ENCODE measurements around the gene CLCA2. TPM values are rescaled to one million over a fixed set of nuclear protein-coding genes. Genes with fewer than 3 reads are reported as not detected.

Gene CLCA2, protein sequence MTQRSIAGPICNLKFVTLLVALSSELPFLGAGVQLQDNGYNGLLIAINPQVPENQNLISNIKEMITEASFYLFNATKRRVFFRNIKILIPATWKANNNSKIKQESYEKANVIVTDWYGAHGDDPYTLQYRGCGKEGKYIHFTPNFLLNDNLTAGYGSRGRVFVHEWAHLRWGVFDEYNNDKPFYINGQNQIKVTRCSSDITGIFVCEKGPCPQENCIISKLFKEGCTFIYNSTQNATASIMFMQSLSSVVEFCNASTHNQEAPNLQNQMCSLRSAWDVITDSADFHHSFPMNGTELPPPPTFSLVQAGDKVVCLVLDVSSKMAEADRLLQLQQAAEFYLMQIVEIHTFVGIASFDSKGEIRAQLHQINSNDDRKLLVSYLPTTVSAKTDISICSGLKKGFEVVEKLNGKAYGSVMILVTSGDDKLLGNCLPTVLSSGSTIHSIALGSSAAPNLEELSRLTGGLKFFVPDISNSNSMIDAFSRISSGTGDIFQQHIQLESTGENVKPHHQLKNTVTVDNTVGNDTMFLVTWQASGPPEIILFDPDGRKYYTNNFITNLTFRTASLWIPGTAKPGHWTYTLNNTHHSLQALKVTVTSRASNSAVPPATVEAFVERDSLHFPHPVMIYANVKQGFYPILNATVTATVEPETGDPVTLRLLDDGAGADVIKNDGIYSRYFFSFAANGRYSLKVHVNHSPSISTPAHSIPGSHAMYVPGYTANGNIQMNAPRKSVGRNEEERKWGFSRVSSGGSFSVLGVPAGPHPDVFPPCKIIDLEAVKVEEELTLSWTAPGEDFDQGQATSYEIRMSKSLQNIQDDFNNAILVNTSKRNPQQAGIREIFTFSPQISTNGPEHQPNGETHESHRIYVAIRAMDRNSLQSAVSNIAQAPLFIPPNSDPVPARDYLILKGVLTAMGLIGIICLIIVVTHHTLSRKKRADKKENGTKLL
- not detected in 2 replicates for total RNA-seq (2021)
- long read RNA-seq, result 0 reads

DNA sequence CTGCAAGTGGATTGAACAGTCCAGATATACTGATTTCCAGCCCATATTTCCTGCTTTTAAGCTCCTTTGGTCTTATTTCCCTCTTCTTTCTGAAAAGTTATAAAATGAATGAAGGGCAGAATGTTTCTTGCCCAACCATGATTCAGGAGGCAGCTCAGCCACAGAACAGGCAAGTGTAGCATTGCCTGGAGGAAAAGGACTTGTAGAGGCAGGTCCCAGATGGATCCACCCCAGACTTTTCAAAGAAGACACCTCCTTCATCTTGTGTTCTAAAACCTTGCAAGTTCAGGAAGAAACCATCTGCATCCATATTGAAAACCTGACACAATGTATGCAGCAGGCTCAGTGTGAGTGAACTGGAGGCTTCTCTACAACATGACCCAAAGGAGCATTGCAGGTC lies at the start of gene CLCA2:
Gene CLCA2, plus strand, starts transcription at position 299 of the 400 bp plus-strand sequence. Its CDS starts 77 bp downstream, at position 376.
- H3K79me2 ChIP-seq (ENCODE audit: insufficient read depth, low read length), result no peaks in the 10 kb centered on the region
- no peaks in the 10 kb centered on the region for H3K9me3 Mint-ChIP-seq

More for the DNA sequence above, at the start of gene CLCA2:
- no peak within 1 kb of the TSS for H2AFZ ChIP-seq (ENCODE audit: low read length)
- H3K14ac ChIP-seq (ENCODE audit: insufficient read depth, low read length), result no peak within 1 kb of the TSS
- no peak within 1 kb of the TSS for H3K56ac ChIP-seq (ENCODE audit: insufficient read length, low read depth, low read length)
- no peaks in the 10 kb centered on the region for H3K79me1 ChIP-seq (ENCODE audit: insufficient read depth, low read depth, low read length, poor library complexity, severe bottlenecking)
- H3K4ac ChIP-seq (ENCODE audit: low read depth, low read length), result no peak within 1 kb of the TSS
- no peaks in the 10 kb centered on the region for H4K20me1 ChIP-seq (ENCODE audit: control insufficient read depth, insufficient read depth, insufficient read length)
- H4K5ac ChIP-seq (ENCODE audit: insufficient read length, low read depth, low read length), result no peak within 1 kb of the TSS
- H3T11ph ChIP-seq (ENCODE audit: low read length), result no peak within 1 kb of the TSS
- no peak within 1 kb of the TSS for H2BK12ac ChIP-seq (ENCODE audit: insufficient read length, low read depth, low read length)
- H2BK5ac ChIP-seq (ENCODE audit: insufficient read length, low read length), result no peak within 1 kb of the TSS
- H4K91ac ChIP-seq (ENCODE audit: insufficient read length, low read depth, low read length), result no peak within 1 kb of the TSS
- H3K23me2 ChIP-seq (ENCODE audit: insufficient read length, low read depth, low read length, poor library complexity, severe bottlenecking), result no peaks in the 10 kb centered on the region
- no peak within 1 kb of the TSS for H2BK120ac ChIP-seq (ENCODE audit: low read depth, low read length, poor library complexity, severe bottlenecking)
- no peak within 1 kb of the TSS for H3K4me2 ChIP-seq (ENCODE audit: insufficient read depth, insufficient read length, low read length)
- Mint-ChIP-seq H3K4me1 (peaks cover 2 to 5% of the 10 kb centered on the region in 2 experiments), H3K27ac (peak within 1 kb of the TSS in 1 of 3 experiments; percentile 40; a peak in 1 of 7 replicates), H3K36me3 (ENCODE audit: insufficient read depth in 1 of 3, low read depth in 3 of 3) (no peaks in the 10 kb centered on the region), H3K4me3 (no peak within 1 kb of the TSS), H3K27me3 (ENCODE audit: low read depth) (no peaks in the 10 kb centered on the region; the same call in 1 of the 2 replicates)
- H3K27ac ChIP-seq (ENCODE audit: insufficient read length, low read depth, low read length), result no peak within 1 kb of the TSS
- no peak within 1 kb of the TSS for H2BK20ac ChIP-seq (ENCODE audit: low read depth, low read length, poor library complexity, severe bottlenecking)
- H3K27me3 ChIP-seq (ENCODE audit: insufficient read depth, low read length), result no peaks in the 10 kb centered on the region
- H2AK5ac ChIP-seq (ENCODE audit: insufficient read length, low read length), result no peak within 1 kb of the TSS
- H3K9me3 ChIP-seq (ENCODE audit: control insufficient read depth, low read depth, low read length), result no peaks in the 10 kb centered on the region
- no peaks in the 10 kb centered on the region for H3K4me1 ChIP-seq (ENCODE audit: insufficient read depth, low read length)
- TF ChIP-seq, protein P1, sequence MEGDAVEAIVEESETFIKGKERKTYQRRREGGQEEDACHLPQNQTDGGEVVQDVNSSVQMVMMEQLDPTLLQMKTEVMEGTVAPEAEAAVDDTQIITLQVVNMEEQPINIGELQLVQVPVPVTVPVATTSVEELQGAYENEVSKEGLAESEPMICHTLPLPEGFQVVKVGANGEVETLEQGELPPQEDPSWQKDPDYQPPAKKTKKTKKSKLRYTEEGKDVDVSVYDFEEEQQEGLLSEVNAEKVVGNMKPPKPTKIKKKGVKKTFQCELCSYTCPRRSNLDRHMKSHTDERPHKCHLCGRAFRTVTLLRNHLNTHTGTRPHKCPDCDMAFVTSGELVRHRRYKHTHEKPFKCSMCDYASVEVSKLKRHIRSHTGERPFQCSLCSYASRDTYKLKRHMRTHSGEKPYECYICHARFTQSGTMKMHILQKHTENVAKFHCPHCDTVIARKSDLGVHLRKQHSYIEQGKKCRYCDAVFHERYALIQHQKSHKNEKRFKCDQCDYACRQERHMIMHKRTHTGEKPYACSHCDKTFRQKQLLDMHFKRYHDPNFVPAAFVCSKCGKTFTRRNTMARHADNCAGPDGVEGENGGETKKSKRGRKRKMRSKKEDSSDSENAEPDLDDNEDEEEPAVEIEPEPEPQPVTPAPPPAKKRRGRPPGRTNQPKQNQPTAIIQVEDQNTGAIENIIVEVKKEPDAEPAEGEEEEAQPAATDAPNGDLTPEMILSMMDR (conservative IDR thresholded peaks at IDR 0.05), result no peak
- H3K18ac ChIP-seq (ENCODE audit: insufficient read length, low read depth, low read length), result no peak within 1 kb of the TSS
- H3K23ac ChIP-seq (ENCODE audit: insufficient read length, low read depth, low read length), result no peak within 1 kb of the TSS
- no peak for DNase-seq
- no peak within 1 kb of the TSS for H3K9ac ChIP-seq (ENCODE audit: extremely low read depth, insufficient read length, low read length)
- no peak within 1 kb of the TSS for H4K8ac ChIP-seq (replicated peaks; ENCODE audit: insufficient read length, low read depth, low read length)
- H2BK15ac ChIP-seq (ENCODE audit: low read depth, low read length), result no peak within 1 kb of the TSS

All from H9 (cell line).